ENCODE data around the gene GFI1B.

DNA sequence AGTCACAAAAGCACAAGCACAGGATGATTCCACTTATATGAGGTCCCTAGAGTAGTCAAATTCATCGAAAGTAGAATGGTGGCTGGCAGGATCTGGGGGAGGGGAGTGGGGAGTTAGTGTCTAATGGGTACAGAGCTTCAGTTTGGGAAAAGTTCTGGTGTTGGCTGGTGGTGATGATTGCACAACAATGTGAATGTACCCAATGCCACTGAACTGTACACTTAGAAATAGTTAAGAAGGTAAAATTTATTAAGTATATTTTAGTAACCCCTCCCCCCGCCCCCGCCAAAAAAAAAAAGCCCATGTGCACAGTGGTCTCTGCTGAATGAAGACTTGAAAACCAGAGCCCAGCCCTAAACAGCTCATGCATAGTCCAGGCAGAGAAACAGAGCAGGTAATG, 27.5 kb downstream of the GFI1B start:
- no peak for TF ChIP-seq CTCF (IDR thresholded peaks at IDR 0.05)
- no peak for TF ChIP-seq POLR2A (IDR thresholded peaks at IDR 0.05)
